ENCODE measurements around the gene MALT1.

Gene MALT1

GRCh38 chr18:58726671-58727070 is 55.4 kb downstream of the MALT1 start:
- no peak for TF ChIP-seq TAF1 (IDR thresholded peaks at IDR 0.05; ENCODE audit: borderline replicate concordance, insufficient read depth, low read length)

GRCh38 chr18:58727776-58728500 is 56.7 kb downstream of the MALT1 start:
- no peak for TF ChIP-seq REST (IDR thresholded peaks at IDR 0.05; ENCODE audit: insufficient read depth in 1 of 2, low read depth in 2 of 2, low read length in 2 of 2)
- TF ChIP-seq SIN3A (IDR thresholded peaks at IDR 0.05; ENCODE audit: borderline replicate concordance, insufficient read depth, low read length), result no peak
- no peak for TF ChIP-seq FOXP2 (optimal IDR thresholded peaks at IDR 0.05; ENCODE audit: borderline replicate concordance, extremely low read depth, extremely low read length, insufficient read depth)
- TF ChIP-seq TAF1 (IDR thresholded peaks at IDR 0.05; ENCODE audit: borderline replicate concordance, insufficient read depth, low read length), result no peak
- TF ChIP-seq POLR2AphosphoS5 (IDR thresholded peaks at IDR 0.05; ENCODE audit: low read depth, low read length), result no peak

- TF ChIP-seq REST (IDR thresholded peaks at IDR 0.05; ENCODE audit: insufficient read depth in 1 of 2, low read depth in 2 of 2, low read length in 2 of 2) (no peak), SIN3A (IDR thresholded peaks at IDR 0.05; ENCODE audit: borderline replicate concordance, insufficient read depth, low read length) (no peak), POLR2AphosphoS5 (IDR thresholded peaks at IDR 0.05; ENCODE audit: low read depth, low read length) (no peak), FOXP2 (optimal IDR thresholded peaks at IDR 0.05; ENCODE audit: borderline replicate concordance, extremely low read depth, extremely low read length, insufficient read depth) (no peak), TAF1 (IDR thresholded peaks at IDR 0.05; ENCODE audit: borderline replicate concordance, insufficient read depth, low read length) (no peak)
These were observed 57.5 kb downstream of the MALT1 start for GRCh38 chr18:58728719-58729118.

GRCh38 chr18:58730618-58731017 is 59.4 kb downstream of the MALT1 start:
- TF ChIP-seq SIN3A (IDR thresholded peaks at IDR 0.05; ENCODE audit: borderline replicate concordance, insufficient read depth, low read length), result no peak
- no peak for TF ChIP-seq TAF1 (IDR thresholded peaks at IDR 0.05; ENCODE audit: borderline replicate concordance, insufficient read depth, low read length)
- TF ChIP-seq POLR2AphosphoS5 (IDR thresholded peaks at IDR 0.05; ENCODE audit: low read depth, low read length), result no peak
- no peak for TF ChIP-seq FOXP2 (optimal IDR thresholded peaks at IDR 0.05; ENCODE audit: borderline replicate concordance, extremely low read depth, extremely low read length, insufficient read depth)
- TF ChIP-seq REST (IDR thresholded peaks at IDR 0.05; ENCODE audit: insufficient read depth in 1 of 2, low read depth in 2 of 2, low read length in 2 of 2), result no peak

GRCh38 chr18:58732471-58732870 is 61.2 kb downstream of the MALT1 start:
- TF ChIP-seq REST (IDR thresholded peaks at IDR 0.05; ENCODE audit: insufficient read depth in 1 of 2, low read depth in 2 of 2, low read length in 2 of 2) (no peak), TAF1 (IDR thresholded peaks at IDR 0.05; ENCODE audit: borderline replicate concordance, insufficient read depth, low read length) (no peak), POLR2AphosphoS5 (IDR thresholded peaks at IDR 0.05; ENCODE audit: low read depth, low read length) (no peak), SIN3A (IDR thresholded peaks at IDR 0.05; ENCODE audit: borderline replicate concordance, insufficient read depth, low read length) (no peak), FOXP2 (optimal IDR thresholded peaks at IDR 0.05; ENCODE audit: borderline replicate concordance, extremely low read depth, extremely low read length, insufficient read depth) (no peak)
